ENCODE data around the gene GAB3. TPM values are rescaled to one million over a fixed set of nuclear protein-coding genes. Genes with fewer than 3 reads are reported as not detected.

Gene GAB3
- total RNA-seq, 1 experiment from 2014 or later: 0.09 TPM

DNA sequence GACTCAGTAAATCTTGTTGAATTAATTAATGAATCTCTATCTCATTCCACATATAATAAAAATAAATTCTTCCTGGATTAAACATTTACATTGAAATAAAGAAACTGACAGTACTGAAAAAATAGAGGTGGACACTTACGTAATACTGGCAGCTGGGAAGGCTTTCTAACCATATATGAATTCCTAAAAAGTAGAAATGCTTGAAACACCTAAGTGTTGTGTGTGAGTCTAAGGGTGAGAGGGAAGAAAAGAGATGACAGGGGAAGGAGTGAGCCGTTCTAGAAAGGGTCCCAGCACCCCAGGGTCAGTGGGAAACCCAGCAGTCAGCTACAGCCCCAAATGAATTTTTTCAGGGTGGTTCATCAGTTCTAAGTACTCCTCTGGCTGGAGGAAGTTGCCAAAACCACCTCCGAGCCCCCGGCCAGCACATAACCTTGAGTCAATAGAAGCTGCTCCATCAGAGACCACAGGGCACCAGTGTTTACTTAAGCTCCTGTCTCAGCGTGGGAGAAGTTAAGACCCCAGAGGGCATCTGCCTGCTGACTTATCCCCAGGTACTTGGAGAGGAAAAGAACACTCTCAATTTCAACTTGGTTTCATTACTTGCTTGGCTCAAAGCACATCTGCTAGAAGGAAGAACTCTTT lies 18.3 kb downstream of the GAB3 start:
- DNase-seq (ENCODE audit: low spot score): no peak
- Histone ChIP-seq H3K4me1 (ENCODE audit: insufficient read depth, low read length, poor library complexity, severe bottlenecking) (no peaks in the 10 kb centered on the region), H3K9me3 (ENCODE audit: low read depth, low read length, poor library complexity, severe bottlenecking) (no peaks in the 10 kb centered on the region), H3K27me3 (replicated peaks; ENCODE audit: insufficient read depth, low read depth, low read length, poor library complexity) (no peaks in the 10 kb centered on the region), H3K27ac (ENCODE audit: low read depth, low read length, poor library complexity, severe bottlenecking) (no peak overlapping the region), H3K36me3 (ENCODE audit: insufficient read depth, low read length, poor library complexity, severe bottlenecking) (no peaks in the 10 kb centered on the region), H3K4me3 (ENCODE audit: low read depth, low read length, poor library complexity, severe bottlenecking) (no peak overlapping the region)
- intact Hi-C loops (cut with micrococcal nuclease; ENCODE audit: unreplicated experiment): no loop called here
- TF ChIP-seq, protein P1, sequence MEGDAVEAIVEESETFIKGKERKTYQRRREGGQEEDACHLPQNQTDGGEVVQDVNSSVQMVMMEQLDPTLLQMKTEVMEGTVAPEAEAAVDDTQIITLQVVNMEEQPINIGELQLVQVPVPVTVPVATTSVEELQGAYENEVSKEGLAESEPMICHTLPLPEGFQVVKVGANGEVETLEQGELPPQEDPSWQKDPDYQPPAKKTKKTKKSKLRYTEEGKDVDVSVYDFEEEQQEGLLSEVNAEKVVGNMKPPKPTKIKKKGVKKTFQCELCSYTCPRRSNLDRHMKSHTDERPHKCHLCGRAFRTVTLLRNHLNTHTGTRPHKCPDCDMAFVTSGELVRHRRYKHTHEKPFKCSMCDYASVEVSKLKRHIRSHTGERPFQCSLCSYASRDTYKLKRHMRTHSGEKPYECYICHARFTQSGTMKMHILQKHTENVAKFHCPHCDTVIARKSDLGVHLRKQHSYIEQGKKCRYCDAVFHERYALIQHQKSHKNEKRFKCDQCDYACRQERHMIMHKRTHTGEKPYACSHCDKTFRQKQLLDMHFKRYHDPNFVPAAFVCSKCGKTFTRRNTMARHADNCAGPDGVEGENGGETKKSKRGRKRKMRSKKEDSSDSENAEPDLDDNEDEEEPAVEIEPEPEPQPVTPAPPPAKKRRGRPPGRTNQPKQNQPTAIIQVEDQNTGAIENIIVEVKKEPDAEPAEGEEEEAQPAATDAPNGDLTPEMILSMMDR (conservative IDR thresholded peaks at IDR 0.05; ENCODE audit: low read depth, low read length): no peak
- no peak for TF ChIP-seq EZH2 (IDR thresholded peaks at IDR 0.05; ENCODE audit: borderline replicate concordance, low read depth, low read length, poor library complexity, severe bottlenecking)
- ChIA-PET POLR2A (ENCODE audit: low non-redundant PET) (no interaction called here), CTCF (no interaction called here)
- BruUV-seq (replicated peaks): no TSS peak

DNA sequence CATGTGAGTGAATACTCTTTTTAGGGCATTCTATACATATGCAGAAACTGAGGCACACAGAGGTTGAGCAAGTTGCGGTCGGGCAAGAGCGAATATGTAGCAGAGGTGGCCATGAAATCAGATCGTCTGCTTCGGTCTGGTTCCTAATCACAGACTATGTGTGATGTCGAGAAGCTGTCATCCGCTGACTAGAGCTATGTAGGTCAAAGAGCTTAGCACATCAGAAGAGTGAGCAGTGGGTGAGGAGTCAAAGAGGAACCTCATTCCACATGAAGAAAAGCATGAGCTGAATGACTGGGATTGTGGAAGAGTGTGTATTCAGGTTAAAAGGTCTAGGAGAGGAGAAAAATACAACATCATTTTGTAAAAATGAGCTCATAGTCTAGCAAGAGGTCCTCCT lies 19.0 kb downstream of the GAB3 start:
- TF ChIP-seq, protein P1 (conservative IDR thresholded peaks at IDR 0.05; ENCODE audit: low read depth, low read length): no peak
- TF ChIP-seq EZH2 (IDR thresholded peaks at IDR 0.05; ENCODE audit: borderline replicate concordance, low read depth, low read length, poor library complexity, severe bottlenecking): no peak
- Histone ChIP-seq H3K27ac (ENCODE audit: low read depth, low read length, poor library complexity, severe bottlenecking) (no peak overlapping the region), H3K4me3 (ENCODE audit: low read depth, low read length, poor library complexity, severe bottlenecking) (no peak overlapping the region), H3K4me1 (ENCODE audit: insufficient read depth, low read length, poor library complexity, severe bottlenecking) (no peaks in the 10 kb centered on the region), H3K9me3 (ENCODE audit: low read depth, low read length, poor library complexity, severe bottlenecking) (no peaks in the 10 kb centered on the region), H3K36me3 (ENCODE audit: insufficient read depth, low read length, poor library complexity, severe bottlenecking) (no peaks in the 10 kb centered on the region), H3K27me3 (replicated peaks; ENCODE audit: insufficient read depth, low read depth, low read length, poor library complexity) (no peaks in the 10 kb centered on the region)
- BruUV-seq (replicated peaks): no TSS peak
- no peak for DNase-seq (ENCODE audit: low spot score)
- ChIA-PET POLR2A (ENCODE audit: low non-redundant PET) (no interaction called here), CTCF (no interaction called here)
- intact Hi-C loops (cut with micrococcal nuclease; ENCODE audit: unreplicated experiment): no loop called here

DNA sequence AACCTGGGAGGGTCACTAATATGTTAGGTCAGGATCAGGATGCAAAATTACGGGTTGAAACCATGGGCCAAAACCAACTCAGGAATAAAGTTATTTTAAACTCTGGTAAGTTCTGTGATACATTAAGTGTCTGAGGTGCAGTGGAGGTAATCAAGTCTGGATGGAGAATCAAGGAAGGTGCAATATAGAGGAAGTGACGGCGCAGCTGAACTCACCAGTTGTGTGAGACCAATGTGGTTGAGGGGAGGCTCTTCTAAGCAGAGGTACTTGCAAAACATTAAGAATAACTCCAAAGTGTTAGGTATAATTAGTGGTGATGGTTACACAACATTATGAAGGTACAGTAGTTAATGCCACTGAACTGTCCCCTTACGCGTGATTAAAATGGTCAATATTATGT lies 19.7 kb downstream of the GAB3 start:
- POLR2A ChIA-PET (ENCODE audit: low non-redundant PET): no interaction called here
- TF ChIP-seq, protein P1 (conservative IDR thresholded peaks at IDR 0.05; ENCODE audit: low read depth, low read length): no peak
- TF ChIP-seq EZH2 (IDR thresholded peaks at IDR 0.05; ENCODE audit: borderline replicate concordance, low read depth, low read length, poor library complexity, severe bottlenecking): no peak
- Histone ChIP-seq H3K27ac (ENCODE audit: low read depth, low read length, poor library complexity, severe bottlenecking) (no peak overlapping the region), H3K9me3 (ENCODE audit: low read depth, low read length, poor library complexity, severe bottlenecking) (no peaks in the 10 kb centered on the region), H3K4me3 (ENCODE audit: low read depth, low read length, poor library complexity, severe bottlenecking) (no peak overlapping the region), H3K27me3 (replicated peaks; ENCODE audit: insufficient read depth, low read depth, low read length, poor library complexity) (no peaks in the 10 kb centered on the region), H3K4me1 (ENCODE audit: insufficient read depth, low read length, poor library complexity, severe bottlenecking) (no peaks in the 10 kb centered on the region), H3K36me3 (ENCODE audit: insufficient read depth, low read length, poor library complexity, severe bottlenecking) (no peaks in the 10 kb centered on the region)
- CTCF ChIA-PET: no interaction called here
- no TSS peak for BruUV-seq (replicated peaks)
- intact Hi-C loops (cut with micrococcal nuclease; ENCODE audit: unreplicated experiment): no loop called here
- DNase-seq (ENCODE audit: low spot score): no peak
